Epithelial cell of umbilical artery (primary cell): Measurements from ENCODE around the gene KCNQ1. TPM values are rescaled to one million over a fixed set of nuclear protein-coding genes. Genes with fewer than 3 reads are reported as not detected.

Experiments
- total RNA-seq: library from RNA; depleted of rRNA; stranded (reverse); fragments of >200 nt; gene quantifications from 2 replicates; pipeline ENCODE4 v1.2.3, GENCODE V29; 2014

KCNQ1 gene
- total RNA-seq: 0.32 TPM in 1 of 2 replicates, not detected in the other

GRCh38 chr11:2444821-2445745, at the start of gene KCNQ1:
Gene KCNQ1, plus strand, starts transcription at chr11:2445008. Its CDS starts 91 bp downstream, at chr11:2445099.

GRCh38 chr11:2400069-2400761, 44.6 kb upstream of the KCNQ1 start, which contains the start of gene TSSC4:
Gene TSSC4, plus strand, starts transcription at chr11:2400750. Its CDS starts 1,884 bp downstream, at chr11:2402634.

GRCh38 chr11:2443881-2444820, 657 bp upstream of the KCNQ1 start, which contains the start of gene TRPM5:
Gene TRPM5, minus strand, starts transcription at chr11:2444514. Its CDS starts 21,478 bp downstream, at chr11:2423036.

GRCh38 chr11:2699531-2700414, 255.0 kb downstream of the KCNQ1 start, which contains the start of gene KCNQ1OT1:
Gene KCNQ1OT1, minus strand, starts transcription at chr11:2699994.

GRCh38 chr11:2885678-2886081, 440.9 kb downstream of the KCNQ1 start, which contains the start of gene CDKN1C:
Gene CDKN1C, minus strand, starts transcription at chr11:2885775. Its CDS starts 319 bp downstream, at chr11:2885456.

Other genes starting within 250 kb of the KCNQ1 start
- gene ASCL2, start 174.4 kb upstream of the KCNQ1 start, total RNA-seq: not detected in 2 replicates
- not detected in 2 replicates for gene C11orf21, start 143.1 kb upstream of the KCNQ1 start, total RNA-seq
- gene TSPAN32, start 143.0 kb upstream of the KCNQ1 start, total RNA-seq: not detected in 2 replicates
- gene CD81, start 67.7 kb upstream of the KCNQ1 start, total RNA-seq: 145 and 168 TPM in 2 replicates
- gene TSSC4, start 44.3 kb upstream of the KCNQ1 start, total RNA-seq: 83.3 and 88.4 TPM in 2 replicates
- gene TRPM5, start 494 bp upstream of the KCNQ1 start, total RNA-seq: not detected in 2 replicates